ENCODE results near the gene OGFOD3. TPM values are rescaled to one million over a fixed set of nuclear protein-coding genes. Genes with fewer than 3 reads are reported as not detected.

The OGFOD3 gene
- total RNA-seq, 4 donors from 2014 or later: 12.4 to 30.1 (median 24.0) TPM

- DNase-seq: no peak
- H3K36me3 ChIP-seq: peaks cover 0 to under 1% (median 0%) of the 10 kb centered on the region in 3 donors
- no peaks in the 10 kb centered on the region for H3K9me3 ChIP-seq
- H3K4me1 ChIP-seq: peaks cover 0 to 7% (median 0%) of the 10 kb centered on the region in 4 donors
- H3K27me3 ChIP-seq: no peaks in the 10 kb centered on the region
- no peak for TF ChIP-seq POLR2A (IDR thresholded peaks at IDR 0.05)
- no peak overlapping the region for H3K27ac ChIP-seq
- H3K4me3 ChIP-seq: no peak overlapping the region
Observed at GRCh38 chr17:82410014-82410716, 8.2 kb downstream of the OGFOD3 start.

- Histone ChIP-seq H3K9me3 (no peaks in the 10 kb centered on the region), H3K4me1 (no peaks in the 10 kb centered on the region), H3K27me3 (no peaks in the 10 kb centered on the region), H3K27ac (no peak overlapping the region), H3K4me3 (no peak overlapping the region), H3K36me3 (peaks cover 0 to 9% (median 0%) of the 10 kb centered on the region in 3 donors)
- TF ChIP-seq POLR2A (IDR thresholded peaks at IDR 0.05): no peak
- TF ChIP-seq CTCF (IDR thresholded peaks at IDR 0.05): no peak
- no peak for DNase-seq
Observed at GRCh38 chr17:82408938-82409318, 9.5 kb downstream of the OGFOD3 start.

GRCh38 chr17:82408288-82408937, 10.0 kb downstream of the OGFOD3 start:
- Histone ChIP-seq H3K9me3 (no peaks in the 10 kb centered on the region), H3K27me3 (no peaks in the 10 kb centered on the region), H3K27ac (no peak overlapping the region), H3K4me3 (no peak overlapping the region), H3K36me3 (peaks cover 0 to 14% (median 0%) of the 10 kb centered on the region in 3 donors), H3K4me1 (no peaks in the 10 kb centered on the region)
- DNase-seq: no peak
- TF ChIP-seq POLR2A (IDR thresholded peaks at IDR 0.05) (no peak), CTCF (IDR thresholded peaks at IDR 0.05) (no peak)

- H3K27ac ChIP-seq: no peak overlapping the region
- H3K4me3 ChIP-seq: no peak overlapping the region
- no peaks in the 10 kb centered on the region for H3K27me3 ChIP-seq
- no peak for DNase-seq
- no peaks in the 10 kb centered on the region for H3K4me1 ChIP-seq
- H3K36me3 ChIP-seq: peaks cover 0 to 21% (median 0%) of the 10 kb centered on the region in 3 donors
- H3K9me3 ChIP-seq: no peaks in the 10 kb centered on the region
- TF ChIP-seq CTCF (IDR thresholded peaks at IDR 0.05) (no peak), POLR2A (IDR thresholded peaks at IDR 0.05) (no peak)
Observed at GRCh38 chr17:82407255-82407654, 11.1 kb downstream of the OGFOD3 start.

- Histone ChIP-seq H3K27me3 (no peaks in the 10 kb centered on the region), H3K36me3 (peaks cover 0 to 21% (median 0%) of the 10 kb centered on the region in 3 donors)
- DNase-seq: no peak
Observed at GRCh38 chr17:82406131-82406671, 12.2 kb downstream of the OGFOD3 start.

More at GRCh38 chr17:82406131-82406671, 12.2 kb downstream of the OGFOD3 start:
- no peak for TF ChIP-seq CTCF (IDR thresholded peaks at IDR 0.05)
- TF ChIP-seq POLR2A (IDR thresholded peaks at IDR 0.05): no peak
- H3K4me3 ChIP-seq: no peak overlapping the region
- no peaks in the 10 kb centered on the region for H3K9me3 ChIP-seq
- H3K4me1 ChIP-seq: peaks cover 0 to 2% (median 1%) of the 10 kb centered on the region in 4 donors
- H3K27ac ChIP-seq: no peak overlapping the region

Data from Peyer's patch (tissue), 4 donors.